BE2C (cell line): Measurements from ENCODE around the gene MDFIC.

ENCODE experiments used
- DNase-seq: peaks from one replicate; pipeline ENCODE4 v3.0.0-alpha.2; 2020
- H3K27me3 ChIP-seq: fragments of 250-450 bp; sonication (Bioruptor Pico); 2 replicates; pipeline ENCODE4 v1.5.1; 2020; ENCODE audit warnings: mild to moderate bottlenecking
- H3K36me3 ChIP-seq: fragments of 250-450 bp; sonication (Bioruptor Pico); 2 replicates; pipeline ENCODE4 v1.5.1; 2020; ENCODE audit warnings: mild to moderate bottlenecking
- H3K4me1 ChIP-seq: fragments of 250-450 bp; sonication (Bioruptor Pico); 2 replicates; pipeline ENCODE4 v1.5.1; 2020
- H3K4me3 ChIP-seq: 2 replicates; pipeline ENCODE4 v1.5.1; 2011; ENCODE audit warnings: low read depth, low read length
- H3K9me3 ChIP-seq: fragments of 250-450 bp; sonication (Bioruptor Pico); 2 replicates; pipeline ENCODE4 v1.5.1; 2020
- CTCF ChIP-seq: IDR thresholded peaks from 2 replicates; pipeline ENCODE4 v1.5.1; 2012; ENCODE audit warnings: mild to moderate bottlenecking, low read depth, low read length

MDFIC gene

GRCh38 chr7:114923403-114923713, 1.5 kb downstream of the MDFIC start:
- H3K4me1 ChIP-seq: no peaks in the 10 kb centered on the region
- peaks cover 26% of the 10 kb centered on the region for H3K27me3 ChIP-seq
- DNase-seq: no peak
- H3K4me3 ChIP-seq: no peak overlapping the region
- no peaks in the 10 kb centered on the region for H3K9me3 ChIP-seq
- no peak for TF ChIP-seq CTCF
- no peaks in the 10 kb centered on the region for H3K36me3 ChIP-seq

- Histone ChIP-seq H3K36me3 (no peaks in the 10 kb centered on the region), H3K27me3 (peaks cover 26% of the 10 kb centered on the region), H3K4me1 (no peaks in the 10 kb centered on the region), H3K9me3 (no peaks in the 10 kb centered on the region), H3K4me3 (no peak overlapping the region)
- no peak for DNase-seq
- TF ChIP-seq CTCF: no peak
These were observed 2.3 kb downstream of the MDFIC start for GRCh38 chr7:114924038-114924712.

- Histone ChIP-seq H3K9me3 (no peaks in the 10 kb centered on the region), H3K27me3 (peaks cover 26% of the 10 kb centered on the region), H3K4me1 (no peaks in the 10 kb centered on the region), H3K4me3 (no peak overlapping the region), H3K36me3 (no peaks in the 10 kb centered on the region)
- no peak for TF ChIP-seq CTCF
- no peak for DNase-seq
These were observed 3.5 kb downstream of the MDFIC start for GRCh38 chr7:114925434-114925833.

- no peak for DNase-seq
- Histone ChIP-seq H3K4me1 (no peaks in the 10 kb centered on the region), H3K4me3 (no peak overlapping the region), H3K27me3 (peaks cover 10% of the 10 kb centered on the region), H3K9me3 (no peaks in the 10 kb centered on the region), H3K36me3 (no peaks in the 10 kb centered on the region)
- no peak for TF ChIP-seq CTCF
These were observed 6.2 kb downstream of the MDFIC start for GRCh38 chr7:114928060-114928459.

GRCh38 chr7:114929570-114929969, 7.7 kb downstream of the MDFIC start:
- DNase-seq: no peak
- no peak for TF ChIP-seq CTCF
- no peaks in the 10 kb centered on the region for H3K36me3 ChIP-seq
- H3K9me3 ChIP-seq: no peaks in the 10 kb centered on the region
- H3K4me3 ChIP-seq: no peak overlapping the region
- no peaks in the 10 kb centered on the region for H3K4me1 ChIP-seq
- no peaks in the 10 kb centered on the region for H3K27me3 ChIP-seq

GRCh38 chr7:114930107-114930661, 8.3 kb downstream of the MDFIC start:
- H3K27me3 ChIP-seq: no peaks in the 10 kb centered on the region
- DNase-seq: no peak
- H3K4me1 ChIP-seq: no peaks in the 10 kb centered on the region
- H3K36me3 ChIP-seq: no peaks in the 10 kb centered on the region
- TF ChIP-seq CTCF: no peak
- H3K4me3 ChIP-seq: no peak overlapping the region
- no peaks in the 10 kb centered on the region for H3K9me3 ChIP-seq
